HG03175 (cell line): ENCODE data around the gene SNX25.
"Not testable (repeated sequence)": the region's sequence is repeated elsewhere in the genome, so short reads cannot be mapped to it uniquely, and the experiment has no call there.

ENCODE experiments used
- ATAC-seq: cut with Tn5 transposase; IDR thresholded peaks from one replicate; pipeline ENCODE4 v1.9.1; 2021; ENCODE audit warnings: mild to moderate bottlenecking, moderate library complexity; ENCODE audit not compliant: unreplicated experiment

Gene SNX25

DNA sequence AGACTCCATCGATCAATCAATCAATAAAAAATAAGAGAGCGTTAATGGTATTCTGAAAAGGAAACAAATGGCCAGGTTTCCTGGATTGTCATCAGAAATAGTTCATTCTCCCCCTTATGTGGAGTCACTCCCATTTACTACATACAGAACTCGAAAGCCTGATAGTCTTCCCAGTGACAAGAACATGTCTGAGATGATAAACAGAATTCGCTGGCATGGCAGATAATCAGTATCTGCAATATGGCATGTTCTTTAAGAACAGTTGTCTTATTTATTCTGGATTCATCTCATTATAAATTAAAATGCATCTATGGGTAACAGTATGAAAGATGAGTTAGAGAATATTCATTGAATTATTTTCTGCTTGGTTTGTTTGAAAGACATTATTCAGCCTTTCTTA, 124.9 kb downstream of the SNX25 start:
- ATAC-seq: no peak

DNA sequence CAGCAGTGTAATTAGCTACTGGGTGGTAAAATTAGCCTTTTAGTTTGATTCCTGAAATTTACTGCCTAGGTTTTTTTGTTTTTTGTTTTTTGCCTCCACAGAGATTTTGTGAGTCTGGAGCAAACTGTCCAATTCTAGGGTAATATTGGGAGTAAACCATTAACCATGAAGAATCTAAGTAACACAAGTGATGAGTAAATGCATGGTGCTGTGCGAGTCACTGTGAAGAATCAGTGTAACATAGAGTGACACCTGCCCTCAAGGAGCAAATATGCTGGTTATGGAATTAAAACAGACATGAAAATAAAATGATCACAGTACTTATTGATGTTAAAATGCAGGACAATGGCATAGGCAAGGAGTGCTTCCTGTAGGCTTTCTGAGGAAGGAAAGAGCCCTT, 126.2 kb downstream of the SNX25 start:
- no peak for ATAC-seq

DNA sequence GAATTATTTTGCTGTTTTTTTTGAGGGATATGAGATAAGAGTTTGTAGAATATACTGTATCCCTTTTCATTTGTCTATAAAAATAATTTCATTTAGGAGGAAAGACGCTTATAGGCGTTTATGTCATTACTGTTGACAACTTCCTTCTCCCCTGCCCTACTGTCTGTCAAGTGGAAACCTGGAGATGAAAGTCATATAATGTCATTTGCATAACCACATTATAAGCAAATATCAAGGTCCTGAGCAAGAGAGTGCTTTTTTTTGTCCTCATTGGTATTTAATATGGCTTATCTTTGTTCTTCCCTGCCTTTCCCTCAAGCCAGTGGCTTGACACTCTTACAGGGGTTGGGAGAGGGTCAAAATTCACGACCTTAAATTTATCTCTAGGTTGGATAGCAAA, 130.5 kb downstream of the SNX25 start:
- ATAC-seq: no peak

DNA sequence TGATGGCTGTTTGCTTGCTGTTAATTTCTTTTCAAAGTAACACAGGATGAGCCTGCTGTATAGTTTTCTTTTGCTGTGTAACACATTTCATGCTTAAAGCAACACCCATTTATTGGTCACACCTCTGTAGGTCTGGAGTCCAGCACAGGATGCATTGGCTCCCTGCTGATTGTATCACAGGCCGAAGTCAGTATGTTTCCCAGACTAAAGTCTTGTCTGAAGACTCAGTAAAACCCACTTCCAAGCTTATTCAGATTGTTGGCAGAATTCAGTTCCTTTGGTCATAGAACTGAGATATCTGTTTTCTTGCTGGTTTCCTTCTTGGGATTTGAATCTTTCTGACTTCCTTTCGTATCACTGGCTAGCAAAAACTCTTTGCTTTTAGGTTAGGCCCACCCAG, 132.0 kb downstream of the SNX25 start:
- ATAC-seq: no peak

DNA sequence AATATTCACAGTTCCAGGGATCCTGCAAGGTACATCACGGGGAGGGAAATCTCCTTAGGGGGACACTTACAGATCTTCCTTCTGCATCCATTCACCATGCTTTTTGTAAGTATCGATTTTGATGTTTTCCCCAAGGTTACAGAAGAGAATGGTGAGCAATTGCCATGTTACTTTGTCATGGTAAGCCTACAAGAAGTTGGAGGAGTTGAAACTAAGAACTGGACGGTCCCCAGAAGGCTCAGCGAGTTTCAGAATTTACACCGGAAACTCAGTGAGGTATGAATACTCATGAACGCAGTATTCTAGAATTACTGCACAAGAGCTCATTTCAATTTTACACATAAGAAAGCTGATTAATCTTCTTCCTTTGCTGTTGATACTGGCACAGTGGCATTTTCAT, 132.4 kb downstream of the SNX25 start:
- peak; percentile 58 for ATAC-seq

DNA sequence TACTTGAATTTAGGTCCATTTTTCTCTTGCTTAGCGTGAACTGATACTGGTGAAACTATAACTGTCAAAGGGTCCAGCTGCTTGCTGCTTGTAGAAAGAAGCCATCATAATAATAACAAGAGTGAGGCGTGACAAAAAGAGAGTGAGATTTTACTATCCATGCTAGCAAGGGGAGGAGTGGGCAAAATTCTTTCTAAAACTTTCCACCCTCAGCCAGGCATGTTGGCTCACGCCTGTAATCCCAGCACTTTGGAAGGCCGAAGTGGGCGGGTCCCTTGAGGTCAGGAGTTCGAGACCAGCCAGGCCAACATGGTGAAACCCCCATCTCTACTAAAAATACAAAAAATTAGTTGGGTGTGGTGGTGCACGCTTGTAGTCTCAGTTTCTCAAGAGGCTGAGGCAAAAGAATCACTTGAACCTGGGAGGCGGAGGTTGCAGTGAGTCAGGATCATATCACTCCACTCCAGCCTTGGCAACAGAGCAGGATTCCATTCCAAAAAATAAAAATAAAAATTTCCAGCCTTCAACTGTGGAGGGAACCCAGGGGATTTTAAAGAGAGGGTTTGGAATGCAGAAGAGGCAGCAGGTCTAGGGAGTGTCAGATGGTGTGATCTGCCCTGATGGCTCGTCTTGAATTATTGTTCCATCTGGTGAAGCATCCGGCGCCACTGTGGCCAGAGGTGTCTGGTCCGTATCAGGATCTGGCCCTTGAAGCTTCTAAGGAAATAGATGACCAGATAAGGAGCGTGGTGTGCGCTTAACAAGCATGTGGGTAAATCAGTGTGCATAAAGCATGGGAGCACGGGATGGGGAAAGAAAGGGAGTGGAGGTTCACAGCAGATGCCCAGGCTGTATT, 134.6 kb downstream of the SNX25 start:
- ATAC-seq: peak; percentile 37

DNA sequence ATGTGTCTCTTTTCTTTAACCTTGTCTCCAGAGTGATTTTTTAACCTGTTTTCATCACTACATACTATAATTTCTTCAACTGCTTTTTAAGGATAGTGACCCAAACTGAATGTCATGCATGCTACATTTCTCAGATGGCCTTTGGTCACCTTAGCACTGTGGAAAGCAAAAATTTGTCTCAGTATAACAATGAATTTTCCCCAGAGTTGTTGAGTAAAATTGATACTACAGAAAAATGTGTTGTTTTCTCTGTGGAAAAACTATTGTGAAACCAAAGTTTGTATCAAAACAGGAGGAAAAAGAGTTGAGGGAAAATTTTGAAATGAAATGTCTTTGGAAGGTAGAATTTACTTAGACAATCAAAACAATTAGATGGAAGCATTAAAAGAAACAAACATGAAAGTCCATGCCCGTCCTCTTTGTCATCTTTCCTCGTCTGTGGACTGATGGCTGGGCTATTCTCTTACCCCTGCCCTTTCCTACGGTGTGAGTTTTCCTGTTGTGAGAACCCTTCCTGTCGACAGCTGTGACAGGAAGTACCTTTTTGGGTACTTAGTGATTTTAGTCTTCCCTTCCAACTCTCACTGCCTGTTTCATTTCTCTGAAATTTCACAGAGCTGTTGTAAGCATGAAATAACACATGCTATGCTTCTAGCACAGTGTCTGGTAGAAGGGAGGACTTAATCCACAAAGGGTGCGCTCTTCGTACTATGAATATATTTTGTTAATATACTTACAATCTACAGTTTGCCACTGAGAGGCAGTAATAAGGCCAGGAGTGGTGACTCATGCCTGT, 135.5 kb downstream of the SNX25 start:
- ATAC-seq: peak; percentile 51

DNA sequence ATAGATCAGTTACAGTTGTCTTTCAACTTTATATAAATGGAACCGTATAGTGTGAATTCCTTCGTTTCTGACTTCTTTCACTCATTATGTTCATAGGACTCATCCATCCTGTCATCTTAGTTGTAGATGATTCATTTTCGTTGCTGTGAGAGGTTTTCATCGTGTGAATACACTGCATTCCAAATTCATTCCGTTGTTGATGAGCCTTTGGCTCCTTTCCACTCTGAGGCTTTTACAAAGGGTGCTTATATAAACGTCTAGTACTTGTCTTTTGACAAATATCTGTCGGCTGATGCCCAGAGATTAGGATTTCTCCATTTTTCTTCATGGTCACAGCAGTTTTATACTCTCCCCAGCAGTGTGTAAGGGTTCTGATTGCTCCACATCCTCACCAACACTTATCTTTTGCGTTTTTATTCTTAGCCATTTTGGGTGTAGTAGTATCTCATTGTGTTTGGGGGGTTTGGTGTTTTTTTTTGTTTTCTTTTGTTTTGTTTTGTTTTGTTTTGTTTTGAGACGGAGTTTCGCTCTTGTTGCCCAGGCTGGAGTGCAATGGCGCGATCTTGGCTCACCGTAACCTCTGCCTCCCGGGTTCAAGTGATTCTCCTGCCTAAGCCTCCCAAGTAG, 137.7 kb downstream of the SNX25 start:
- no peak for ATAC-seq

DNA sequence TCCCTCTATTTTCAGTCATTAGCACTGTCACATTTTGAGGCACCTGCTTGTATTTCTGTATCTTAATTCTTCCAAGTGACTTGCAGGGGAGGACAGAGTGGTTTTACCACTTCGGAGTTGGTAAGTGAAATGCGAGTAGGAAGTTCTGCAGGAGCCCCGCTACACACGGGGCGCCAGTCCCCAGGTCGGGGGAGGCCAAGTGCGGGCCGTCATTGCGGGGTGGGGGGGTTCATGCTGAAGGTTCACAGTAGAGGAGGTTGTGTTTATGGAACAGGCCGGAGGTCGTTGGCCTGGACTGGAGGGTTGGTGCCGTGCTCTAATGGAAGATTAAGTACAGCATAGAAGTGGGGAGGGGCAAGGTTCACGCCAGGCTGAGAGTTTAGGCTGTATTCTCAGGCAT, 142.3 kb downstream of the SNX25 start:
- no peak for ATAC-seq

DNA sequence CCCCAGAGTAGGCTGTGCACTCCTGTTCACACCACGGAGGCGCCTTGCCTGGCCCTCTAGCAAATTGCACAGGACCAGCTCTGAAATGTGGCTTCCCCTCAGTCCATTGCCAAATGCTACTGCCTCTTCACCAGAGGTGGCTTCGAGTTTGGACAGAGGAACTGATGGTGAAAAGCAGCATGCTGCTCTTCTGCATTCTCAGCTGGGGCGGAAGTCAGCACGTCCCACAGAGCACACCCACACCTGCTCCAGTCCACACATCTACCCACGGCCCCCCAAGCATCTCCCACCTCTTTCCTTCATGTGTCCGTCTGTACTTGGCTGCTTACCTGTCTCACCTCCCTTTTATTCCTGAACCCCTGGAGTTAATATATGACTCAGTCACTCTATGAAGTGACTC, 142.8 kb downstream of the SNX25 start:
- ATAC-seq: no peak

DNA sequence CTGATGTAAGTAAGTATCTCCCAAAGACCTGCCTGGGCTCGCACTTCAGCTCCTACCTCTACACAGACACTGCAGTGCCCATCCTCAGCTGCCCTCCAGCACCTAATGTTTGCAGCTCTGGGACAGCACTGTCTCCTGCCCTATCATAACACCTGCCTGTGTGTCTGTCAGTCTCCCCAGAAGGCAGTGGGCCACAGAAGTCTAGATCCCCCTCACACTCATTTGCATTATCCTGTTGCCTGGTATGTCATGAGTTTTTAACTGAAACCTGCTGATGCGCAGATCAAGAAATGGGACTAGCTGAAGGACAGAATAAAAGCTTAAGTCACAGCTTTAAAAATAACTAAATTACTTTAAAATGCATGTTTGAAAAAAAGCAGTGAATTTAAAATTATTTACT, 143.3 kb downstream of the SNX25 start:
- no peak for ATAC-seq

DNA sequence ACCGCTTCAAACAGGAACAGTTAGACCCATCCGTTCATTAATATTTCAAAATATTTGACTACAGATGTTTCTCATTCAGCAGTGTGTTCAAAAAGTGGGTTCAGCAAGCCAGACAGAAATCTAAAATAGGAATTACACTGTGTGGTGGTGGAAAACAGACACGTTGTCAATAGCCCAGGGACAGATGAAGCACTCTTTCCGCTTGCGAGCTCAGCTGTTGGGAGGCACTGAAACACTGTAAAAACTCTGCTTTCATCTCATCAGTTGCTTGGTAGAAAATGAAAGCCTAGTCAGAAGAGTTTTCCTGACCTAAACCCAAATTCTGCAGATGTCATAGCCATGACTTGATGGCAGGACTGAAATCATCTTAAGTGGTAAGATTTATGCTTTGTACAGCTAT, 147.8 kb downstream of the SNX25 start:
- no peak for ATAC-seq

DNA sequence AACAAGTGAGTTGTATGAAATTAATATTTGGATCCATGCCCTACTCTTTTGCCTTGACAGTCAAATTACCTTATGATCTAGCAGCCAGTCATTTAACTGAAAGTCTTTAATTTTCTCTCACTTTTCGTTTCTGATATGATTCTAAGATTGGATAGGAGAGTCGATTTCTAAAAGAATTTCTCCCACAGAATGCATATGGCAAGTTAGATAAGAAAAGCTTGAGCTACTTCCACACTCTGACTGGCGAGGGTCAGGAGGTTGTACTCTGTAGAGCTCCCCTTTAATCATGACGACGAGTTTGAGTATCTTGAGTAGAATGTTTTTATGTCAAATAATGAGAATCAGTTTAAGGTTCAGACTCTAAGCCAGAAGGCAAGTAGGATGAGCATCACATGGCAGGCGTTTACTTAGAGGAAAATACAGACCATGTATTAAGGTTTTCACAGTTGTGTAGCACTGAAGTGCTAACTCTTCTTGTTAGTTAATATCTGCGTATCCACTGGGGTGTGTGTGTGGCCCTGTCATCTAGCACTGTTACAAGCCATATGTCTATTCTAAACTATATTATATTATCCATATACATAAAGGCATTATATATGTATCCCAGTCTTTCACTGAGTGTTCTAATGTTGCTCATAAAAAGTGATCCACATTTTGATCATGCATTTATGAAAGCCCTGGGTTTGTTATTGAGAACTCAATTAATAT, 148.5 kb downstream of the SNX25 start:
- no peak for ATAC-seq

DNA sequence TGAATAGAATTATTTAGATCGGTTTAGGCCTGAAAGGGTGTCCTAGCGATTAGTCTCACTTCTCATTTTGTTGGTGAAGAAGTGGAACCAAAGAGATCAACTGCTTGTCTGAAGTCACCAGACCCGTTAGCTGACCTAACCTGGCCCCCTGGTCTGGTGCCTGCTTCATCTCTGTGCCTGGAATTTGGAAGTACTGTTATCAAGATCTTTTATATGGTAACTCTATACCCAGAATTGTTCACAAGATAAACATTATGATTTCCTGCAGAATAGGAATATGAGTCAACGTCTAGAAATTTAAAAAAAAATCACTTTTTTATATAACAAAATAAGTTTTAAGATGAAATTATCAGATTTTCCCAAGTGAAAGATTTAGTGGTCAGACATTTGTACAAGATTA, 149.1 kb downstream of the SNX25 start:
- no peak for ATAC-seq

DNA sequence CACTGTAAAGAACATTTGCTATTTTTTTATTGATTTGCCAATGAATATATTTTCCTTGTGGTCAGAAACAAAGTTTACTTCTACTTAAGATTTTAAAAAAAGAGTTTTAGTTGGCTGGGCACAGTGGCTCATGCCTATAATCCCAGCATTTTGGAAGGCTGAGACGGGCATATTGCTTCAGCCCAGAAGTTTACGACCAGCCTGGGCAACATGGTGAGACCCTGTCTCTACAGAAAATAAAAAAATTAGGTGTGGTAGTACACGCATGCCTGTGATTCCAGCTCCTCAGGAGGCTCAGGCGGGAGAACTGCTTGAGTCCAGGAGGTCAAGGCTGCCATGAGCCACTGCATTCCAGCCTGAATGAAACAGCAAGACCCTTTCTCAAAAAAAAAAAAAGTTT, 149.6 kb downstream of the SNX25 start:
- no peak for ATAC-seq

DNA sequence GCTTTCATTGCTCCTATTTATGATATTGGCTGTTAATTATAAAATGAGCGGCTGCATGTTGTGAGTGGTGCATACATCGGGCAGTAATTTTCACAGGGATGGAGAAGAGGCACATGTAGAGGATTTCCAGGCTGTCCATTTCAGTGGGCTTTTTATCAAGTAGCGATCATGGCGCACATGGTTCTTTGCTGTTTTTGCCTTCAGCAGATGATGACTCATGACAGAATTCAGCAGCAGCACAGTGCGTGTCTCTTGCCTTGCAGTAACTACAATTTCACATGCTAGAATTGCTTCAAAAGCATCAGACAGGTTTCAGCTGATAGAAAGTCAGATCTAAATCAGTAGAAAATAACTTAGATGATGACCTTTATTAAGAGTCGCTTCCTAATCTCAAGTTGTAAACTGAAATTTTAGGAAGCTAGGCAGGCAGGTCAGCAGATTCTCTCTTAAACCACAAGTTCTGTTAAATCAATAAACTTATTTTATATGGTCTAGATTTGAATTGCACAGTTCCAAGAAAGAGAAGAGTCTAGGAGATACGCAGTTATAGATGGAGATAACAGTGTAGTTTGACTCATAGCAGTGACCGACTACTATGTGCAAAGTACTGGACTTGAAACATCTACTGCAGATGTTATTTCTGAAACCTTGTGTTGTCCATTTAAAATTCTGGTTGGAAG, 150.5 kb downstream of the SNX25 start:
- ATAC-seq: no peak

DNA sequence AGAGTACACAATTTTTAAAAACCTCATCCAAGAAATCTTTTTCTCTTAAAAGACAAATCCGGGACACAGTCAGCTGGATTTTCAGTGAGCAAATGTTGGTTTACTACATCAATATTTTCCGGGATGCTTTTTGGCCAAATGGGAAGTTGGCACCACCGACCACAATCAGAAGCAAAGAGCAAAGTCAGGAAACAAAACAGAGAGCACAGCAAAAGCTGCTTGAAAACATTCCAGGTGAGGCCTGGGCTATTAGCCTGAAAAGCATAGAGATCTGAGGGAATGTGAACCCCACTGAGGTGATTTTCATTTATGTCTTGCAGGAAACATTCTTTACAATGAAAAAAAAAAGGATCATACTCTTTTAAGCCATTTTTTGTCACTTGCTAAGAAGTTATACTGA, 152.5 kb downstream of the SNX25 start:
- no peak for ATAC-seq

DNA sequence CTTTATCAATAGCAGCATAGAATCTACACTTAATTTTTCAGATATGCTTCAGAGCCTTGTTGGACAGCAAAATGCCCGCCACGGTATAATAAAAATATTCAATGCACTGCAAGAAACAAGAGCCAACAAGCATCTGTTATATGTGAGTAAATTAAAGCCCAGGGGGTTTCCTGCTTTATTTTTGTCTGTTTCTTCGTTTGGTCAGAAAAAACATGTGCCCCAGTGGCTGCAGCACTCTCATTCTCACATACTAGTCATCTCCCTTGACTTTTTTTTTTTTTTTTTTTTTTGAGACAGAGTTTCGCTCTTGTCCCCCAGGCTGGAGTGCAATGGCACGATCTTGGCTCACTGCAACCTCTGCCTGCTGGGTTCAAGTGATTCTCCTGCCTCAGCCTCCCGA, 153.2 kb downstream of the SNX25 start:
- ATAC-seq: not testable (repeated sequence)

DNA sequence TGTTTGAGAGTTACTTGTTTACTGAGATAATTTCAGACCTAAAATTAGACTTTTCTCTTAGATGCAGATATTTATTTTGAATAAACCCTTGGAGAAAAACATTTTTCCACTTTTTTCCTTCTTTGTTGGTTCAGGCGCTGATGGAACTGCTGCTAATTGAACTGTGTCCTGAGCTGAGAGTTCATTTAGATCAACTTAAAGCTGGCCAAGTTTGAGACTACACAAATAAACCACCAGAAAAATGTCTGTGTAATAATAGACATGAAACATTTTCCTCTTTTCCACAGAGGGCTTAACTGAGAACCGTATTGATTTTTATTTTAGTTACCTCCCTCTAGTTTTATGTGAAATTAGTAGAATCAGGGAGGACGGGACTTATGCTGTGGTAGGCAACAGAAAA, 153.9 kb downstream of the SNX25 start:
- no peak for ATAC-seq

DNA sequence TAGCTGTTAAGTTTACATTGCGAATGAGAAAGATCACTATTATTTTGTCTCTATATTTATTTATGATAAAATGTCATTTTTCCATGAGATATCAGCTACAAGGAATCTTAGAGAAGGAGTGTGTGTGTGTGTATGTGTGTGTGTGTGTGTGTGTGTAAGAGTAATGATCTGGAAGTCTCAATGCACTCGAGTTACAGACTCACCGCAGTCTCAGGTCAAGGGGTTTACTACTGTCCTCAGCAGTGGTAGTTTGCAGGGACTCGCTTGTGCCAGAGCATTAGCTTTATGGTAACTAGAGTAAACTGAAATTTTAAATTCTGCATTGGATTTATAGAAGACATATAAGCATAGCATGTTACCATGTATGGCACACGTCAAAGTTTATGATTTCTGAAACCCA, 155.5 kb downstream of the SNX25 start:
- no peak for ATAC-seq

DNA sequence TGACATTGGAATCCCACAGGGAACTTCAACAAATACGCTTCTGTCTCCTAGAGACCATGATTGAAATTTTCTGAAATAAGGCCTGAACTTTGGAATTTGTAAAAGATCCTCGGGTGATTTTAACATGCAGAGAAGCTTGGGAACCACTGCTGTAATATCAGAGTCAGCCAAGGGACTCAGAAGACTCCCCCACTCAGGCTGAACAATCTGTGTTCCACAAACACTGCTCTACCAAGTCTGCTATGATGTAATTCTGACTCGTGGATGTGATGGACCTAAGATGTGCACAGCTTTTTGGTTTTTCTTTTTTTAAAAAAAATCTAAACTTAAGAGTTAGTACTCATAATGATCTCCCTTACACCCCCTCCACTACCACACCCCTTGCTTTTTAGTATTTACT, 160.3 kb downstream of the SNX25 start:
- no peak for ATAC-seq
